Measurements from ENCODE around the gene HOXC10. TPM values are rescaled to one million over a fixed set of nuclear protein-coding genes. Genes with fewer than 3 reads are reported as not detected.

HOXC10 gene
- total and polyA plus RNA-seq, 2 donors (not counting 3 experiments of a cell fraction or from before 2014, with no cell fraction given) = 0.18 TPM; not detected in 1

- TF ChIP-seq EZH2 (IDR thresholded peaks at IDR 0.05; ENCODE audit: borderline replicate concordance, low read depth, low read length, severe bottlenecking) (peak; percentile 54), CTCF (IDR thresholded peaks at IDR 0.05; ENCODE audit: extremely low read depth in 1 of 2, insufficient read depth in 1 of 2, low read depth in 1 of 2, low read length in 2 of 2) (no peak)
- no peak overlapping the region for H3K4me3 ChIP-seq (replicated peaks in 1 of 3; ENCODE audit: insufficient read depth in 1 of 3, low read depth in 1 of 3, low read length in 3 of 3)
- H3K36me3 ChIP-seq (ENCODE audit: control insufficient read depth in 2 of 2, extremely low read depth in 1 of 2, insufficient read depth in 2 of 2, low read length in 2 of 2) = no peaks in the 10 kb centered on the region
- ChIA-PET POLR2A (no interaction called here), CTCF (interaction anchor here (1.2 to 2.6 kb wide), 5 partner anchors 8 to 186 kb away, joined by 3 to 9 read pairs (median 5); partner anchors contain the start of gene HOXC5)
- no peaks in the 10 kb centered on the region for H3K79me2 ChIP-seq (ENCODE audit: control insufficient read depth, insufficient read depth, low read length)
- H3K27me3 ChIP-seq (ENCODE audit: control insufficient read depth in 2 of 2, insufficient read depth in 2 of 2, low read length in 2 of 2) = peaks cover 82 to 92% of the 10 kb centered on the region in 2 experiments
- no peak for FAIRE-seq
- H3K9me3 ChIP-seq (replicated peaks; ENCODE audit: control insufficient read depth, insufficient read depth, low read length) = no peaks in the 10 kb centered on the region
- H3K9ac ChIP-seq (replicated peaks; ENCODE audit: extremely low read depth, insufficient read depth, low read length) = no peak overlapping the region
- H3K27ac ChIP-seq (ENCODE audit: insufficient read depth, low read depth, low read length) = no peak overlapping the region
- H4K20me1 ChIP-seq (replicated peaks; ENCODE audit: control insufficient read depth, extremely low read depth, insufficient read depth, low read length) = no peaks in the 10 kb centered on the region
- H3K9me1 ChIP-seq (replicated peaks; ENCODE audit: control insufficient read depth, extremely low read depth, insufficient read depth, low read length) = no peaks in the 10 kb centered on the region
- H3K4me1 ChIP-seq (ENCODE audit: control insufficient read depth, extremely low read depth, insufficient read depth, low read length) = peaks cover 3% of the 10 kb centered on the region
- H2AFZ ChIP-seq (ENCODE audit: low read depth, low read length) = no peak overlapping the region
- intact Hi-C loops (cut with micrococcal nuclease) = no loop called here
- no peak overlapping the region for H3K4me2 ChIP-seq (ENCODE audit: insufficient read depth, low read length)
- dilution Hi-C loops (cut with MboI; ENCODE audit: extremely low pct_ligation_motif_present, low sequenced_read_pairs) = no loop called here
- no TSS peak for BruUV-seq (replicated peaks)
- DNase-seq (ENCODE audit: low read depth, low spot score) = no peak
Observed at GRCh38 chr12:54021432-54022013, 36.6 kb downstream of the HOXC10 start.

Data from endothelial cell of umbilical vein (primary cell).